Activated T-cell treated with anti-CD3 and anti-CD28 coated beads, Interleukin-2, amount 50 U/mL, for 4 hours (primary cell): ENCODE measurements around the gene LAMA5. TPM values are rescaled to one million over a fixed set of nuclear protein-coding genes. Genes with fewer than 3 reads are reported as not detected.
A peak's percentile ranks its signal among the peaks of the same experiment; 100 is the strongest.

Source experiments
- ATAC-seq, 2 donors: fragments of 200-7000 bp; cut with Tn5 transposase; one replicate each; pipeline ENCODE4 v1.10.0; 2021
- DNase-seq: peaks from one replicate; pipeline ENCODE4 v3.0.0-alpha.2; 2020
- H3K27me3 Mint-ChIP-seq: one replicate; pipeline ENCODE4 v1.8.0; 2021; ENCODE audit warnings: low read depth, mixed read lengths
- H3K36me3 Mint-ChIP-seq: one replicate; pipeline ENCODE4 v1.8.0; 2022; ENCODE audit warnings: mixed read lengths; ENCODE audit not compliant: insufficient read depth
- H3K4me1 Mint-ChIP-seq: one replicate; pipeline ENCODE4 v1.8.0; 2021; ENCODE audit warnings: low read depth, mixed read lengths
- H3K4me3 Mint-ChIP-seq: one replicate; pipeline ENCODE4 v1.8.0; 2021; ENCODE audit warnings: mild to moderate bottlenecking, moderate library complexity, mixed read lengths
- H3K9me3 Mint-ChIP-seq: one replicate; pipeline ENCODE4 v1.8.0; 2021; ENCODE audit warnings: mixed read lengths
- total RNA-seq, 3 donors: library from RNA; stranded (reverse); gene quantifications; one replicate each; pipeline ENCODE4 v1.2.1, GENCODE V29; 2021

The LAMA5 gene
- total RNA-seq, 3 donors from 2014 or later: 0.82 to 1.0 (median 0.84) TPM

GRCh38 chr20:62387933-62388635 is 21.0 kb upstream of the LAMA5 start:
- peaks cover 28% of the 10 kb centered on the region for H3K36me3 Mint-ChIP-seq
- ATAC-seq: no peak
- H3K4me1 Mint-ChIP-seq: peaks cover 40% of the 10 kb centered on the region
- H3K4me3 Mint-ChIP-seq: peak overlapping the region; percentile 93
- no peaks in the 10 kb centered on the region for H3K27me3 Mint-ChIP-seq
- H3K9me3 Mint-ChIP-seq: no peaks in the 10 kb centered on the region
- peak; percentile 27 for DNase-seq

GRCh38 chr20:62387219-62387913 is 20.3 kb upstream of the LAMA5 start:
- ATAC-seq (no peak), DNase-seq (no peak)
- no peaks in the 10 kb centered on the region for H3K9me3 Mint-ChIP-seq
- no peaks in the 10 kb centered on the region for H3K27me3 Mint-ChIP-seq
- peaks cover 31% of the 10 kb centered on the region for H3K36me3 Mint-ChIP-seq
- peaks cover 45% of the 10 kb centered on the region for H3K4me1 Mint-ChIP-seq
- H3K4me3 Mint-ChIP-seq: peak overlapping the region; percentile 93

GRCh38 chr20:62386383-62387218 is 19.5 kb upstream of the LAMA5 start, which contains the start of gene RPS21:
Gene RPS21, plus strand, starts transcription at chr20:62387103. Its CDS starts 236 bp downstream, at chr20:62387339.
- DNase-seq: peak; percentile 92
- Mint-ChIP-seq H3K9me3 (peaks cover 4% of the 10 kb centered on the region), H3K4me3 (peak within 1 kb of the TSS; percentile 93), H3K4me1 (peaks cover 45% of the 10 kb centered on the region), H3K36me3 (peaks cover 37% of the 10 kb centered on the region), H3K27me3 (no peaks in the 10 kb centered on the region)
- ATAC-seq: peak; percentile 89 to 92

- peaks cover 4% of the 10 kb centered on the region for H3K9me3 Mint-ChIP-seq
- H3K4me1 Mint-ChIP-seq: peaks cover 23% of the 10 kb centered on the region
- H3K4me3 Mint-ChIP-seq: no peak overlapping the region
- peak; percentile 73 for DNase-seq
- peaks cover 11% of the 10 kb centered on the region for H3K36me3 Mint-ChIP-seq
- peak; percentile 59 to 74 for ATAC-seq
- H3K27me3 Mint-ChIP-seq: no peaks in the 10 kb centered on the region
Observed at GRCh38 chr20:62382306-62383198, 15.4 kb upstream of the LAMA5 start.

- DNase-seq: no peak
- ATAC-seq: no peak
- Mint-ChIP-seq H3K27me3 (no peaks in the 10 kb centered on the region), H3K4me1 (peaks cover 21% of the 10 kb centered on the region), H3K4me3 (no peak overlapping the region), H3K36me3 (peaks cover 10% of the 10 kb centered on the region), H3K9me3 (peaks cover 4% of the 10 kb centered on the region)
Observed at GRCh38 chr20:62381842-62382241, 14.7 kb upstream of the LAMA5 start.

GRCh38 chr20:62381202-62381797 is 14.2 kb upstream of the LAMA5 start:
- DNase-seq (no peak), ATAC-seq (no peak)
- Mint-ChIP-seq H3K4me1 (peaks cover 21% of the 10 kb centered on the region), H3K36me3 (peaks cover 10% of the 10 kb centered on the region), H3K27me3 (no peaks in the 10 kb centered on the region), H3K4me3 (no peak overlapping the region), H3K9me3 (peaks cover 4% of the 10 kb centered on the region)

- H3K9me3 Mint-ChIP-seq: peaks cover 4% of the 10 kb centered on the region
- ATAC-seq: no peak
- H3K27me3 Mint-ChIP-seq: no peaks in the 10 kb centered on the region
- peaks cover 10% of the 10 kb centered on the region for H3K36me3 Mint-ChIP-seq
- no peak overlapping the region for H3K4me3 Mint-ChIP-seq
- H3K4me1 Mint-ChIP-seq: peaks cover 5% of the 10 kb centered on the region
- no peak for DNase-seq
Observed at GRCh38 chr20:62378215-62378614, 11.1 kb upstream of the LAMA5 start.

- peaks cover 4% of the 10 kb centered on the region for H3K9me3 Mint-ChIP-seq
- ATAC-seq: no peak
- no peak overlapping the region for H3K4me3 Mint-ChIP-seq
- H3K4me1 Mint-ChIP-seq: peaks cover 2% of the 10 kb centered on the region
- H3K36me3 Mint-ChIP-seq: peaks cover 8% of the 10 kb centered on the region
- H3K27me3 Mint-ChIP-seq: peaks cover 3% of the 10 kb centered on the region
- DNase-seq: no peak
Observed at GRCh38 chr20:62377615-62378178, 10.6 kb upstream of the LAMA5 start.

- H3K27me3 Mint-ChIP-seq: peaks cover 3% of the 10 kb centered on the region
- no peak overlapping the region for H3K4me3 Mint-ChIP-seq
- H3K4me1 Mint-ChIP-seq: no peaks in the 10 kb centered on the region
- peaks cover 4% of the 10 kb centered on the region for H3K9me3 Mint-ChIP-seq
- H3K36me3 Mint-ChIP-seq: peaks cover 5% of the 10 kb centered on the region
- no peak for ATAC-seq
- DNase-seq: no peak
Observed at GRCh38 chr20:62377064-62377461, 10.0 kb upstream of the LAMA5 start.

- ATAC-seq: no peak
Observed at GRCh38 chr20:62376112-62377063, 9.3 kb upstream of the LAMA5 start.

GRCh38 chr20:62374331-62375152 is 7.4 kb upstream of the LAMA5 start:
- peaks cover 8% of the 10 kb centered on the region for H3K27me3 Mint-ChIP-seq

More at GRCh38 chr20:62376112-62377063, 9.3 kb upstream of the LAMA5 start:
- Mint-ChIP-seq H3K4me3 (no peak overlapping the region), H3K9me3 (no peaks in the 10 kb centered on the region), H3K27me3 (peaks cover 3% of the 10 kb centered on the region), H3K4me1 (no peaks in the 10 kb centered on the region), H3K36me3 (no peaks in the 10 kb centered on the region)
- DNase-seq: no peak

More at GRCh38 chr20:62374331-62375152, 7.4 kb upstream of the LAMA5 start:
- DNase-seq: no peak
- ATAC-seq: no peak
- no peaks in the 10 kb centered on the region for H3K36me3 Mint-ChIP-seq
- H3K9me3 Mint-ChIP-seq: no peaks in the 10 kb centered on the region
- no peaks in the 10 kb centered on the region for H3K4me1 Mint-ChIP-seq
- no peak overlapping the region for H3K4me3 Mint-ChIP-seq
